Measurements from ENCODE around the gene ASB8. TPM values are rescaled to one million over a fixed set of nuclear protein-coding genes. Genes with fewer than 3 reads are reported as not detected.

Gene ASB8
- total RNA-seq, 1 donor from 2014 or later = 24.8 TPM

Small RNA genes within 50 kb of the gene (microRNA-seq; reads per million reads assigned to microRNA genes)
- gene MIR6505 = 12.9 reads per million, percentile 37 among the genes with 10 or more reads in this experiment

Other genes starting within 250 kb of the ASB8 start
- gene TMEM106C, start 193.9 kb downstream of the ASB8 start, total RNA-seq = 73.7 to 83.1 TPM (median 80.1 TPM) in 3 replicates
- gene COL2A1, start 153.0 kb downstream of the ASB8 start, total RNA-seq = 70.9 to 86.4 TPM (median 80.6 TPM) in 3 replicates
- gene SENP1, start 51.4 kb downstream of the ASB8 start, total RNA-seq = 27.1 to 31.1 TPM (median 27.6 TPM) in 3 replicates
- gene PFKM, start 38.2 kb downstream of the ASB8 start, total RNA-seq = 118 to 120 TPM (median 119 TPM) in 3 replicates
- gene CCDC184, start 26.1 kb upstream of the ASB8 start, total RNA-seq = 1.4 to 1.7 TPM (median 1.6 TPM) in 3 replicates
- gene OR10AD1, start 45.8 kb upstream of the ASB8 start, total RNA-seq = not detected in 3 replicates
- gene ZNF641, start 193.4 kb upstream of the ASB8 start, total RNA-seq = 30.2 to 38.0 TPM (median 36.1 TPM) in 3 replicates

Measured in mesothelial cell of epicardium (in vitro differentiated cells).